ENCODE data around the gene SKA2. TPM values are rescaled to one million over a fixed set of nuclear protein-coding genes. Genes with fewer than 3 reads are reported as not detected.
"Not testable (repeated sequence)": the region's sequence is repeated elsewhere in the genome, so short reads cannot be mapped to it uniquely, and the experiment has no call there.

Gene SKA2
- total and polyA plus RNA-seq, 2 donors (not counting 1 experiment from before 2014, with no cell fraction given), result 2.9 to 10.3 TPM

DNA sequence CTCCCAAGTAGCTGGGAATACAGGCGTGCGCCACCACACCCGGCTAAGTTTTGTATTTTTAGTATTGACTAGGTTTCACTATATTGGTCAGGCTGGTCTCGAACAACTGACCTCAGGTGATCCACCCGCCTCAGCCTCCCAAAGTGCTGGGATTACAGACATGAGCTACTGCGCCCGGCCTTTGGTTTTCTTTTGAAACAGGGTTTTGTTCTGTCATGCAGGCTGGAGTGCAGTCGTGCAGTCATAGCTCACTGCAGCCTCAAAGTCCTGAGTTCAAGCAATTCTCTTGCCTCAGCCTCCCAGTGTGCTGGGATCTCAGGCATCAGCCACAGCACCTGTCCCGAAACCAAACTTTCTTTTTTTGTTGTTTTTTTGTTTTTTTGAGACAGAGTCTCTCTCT is 25.6 kb upstream of the SKA2 start:
- no peak overlapping the region for H3K4me3 ChIP-seq (ENCODE audit: control extremely low read depth in 1 of 5, extremely low read depth in 1 of 5, insufficient read depth in 1 of 5, low read depth in 2 of 5, low read length in 4 of 5)
- H4K20me1 ChIP-seq (ENCODE audit: control insufficient read depth, insufficient read depth, low read length, poor library complexity, severe bottlenecking), result no peaks in the 10 kb centered on the region
- H2AFZ ChIP-seq (ENCODE audit: insufficient read depth, low read depth, low read length, poor library complexity, severe bottlenecking), result no peak overlapping the region
- no peak overlapping the region for H3K9ac ChIP-seq (ENCODE audit: low read length)
- Mint-ChIP-seq H3K4me3 (no peak overlapping the region), H3K27me3 (no peaks in the 10 kb centered on the region), H3K9me3 (ENCODE audit: insufficient read depth) (no peaks in the 10 kb centered on the region), H3K27ac (no peak overlapping the region), H3K4me1 (peaks cover 8% of the 10 kb centered on the region)
- no peaks in the 10 kb centered on the region for H3K9me3 ChIP-seq (ENCODE audit: control extremely low read depth in 1 of 3, control insufficient read depth in 2 of 3, insufficient read depth in 1 of 3, low read length in 2 of 3)
- no peak overlapping the region for H3K27ac ChIP-seq (ENCODE audit: low read length in 2 of 2)
- peaks cover 0 to 6% of the 10 kb centered on the region in 2 donors for H3K4me1 ChIP-seq (ENCODE audit: control insufficient read depth in 2 of 2, insufficient read depth in 2 of 2, low read length in 2 of 2)
- intact Hi-C loops (cut with micrococcal nuclease), result no loop called here
- CTCF ChIA-PET, result no interaction called here
- H3K36me3 ChIP-seq (replicated peaks in 1 of 2; ENCODE audit: control extremely low read depth in 1 of 2, control insufficient read depth in 1 of 2, extremely low read depth in 1 of 2, insufficient read depth in 2 of 2, low read length in 1 of 2), result no peaks in the 10 kb centered on the region
- 96% methylated on average over 8 of the region's 9 CpGs for WGBS (ENCODE audit: insufficient coverage)
- no peak for DNase-seq
- no peak for ATAC-seq (ENCODE audit: low read depth)
- no peak for TF ChIP-seq EZH2 (IDR thresholded peaks at IDR 0.05; ENCODE audit: borderline replicate concordance, insufficient read depth, low read depth, low read length, poor library complexity, severe bottlenecking)
- no peak for TF ChIP-seq CTCF (IDR thresholded peaks at IDR 0.05)
- no peaks in the 10 kb centered on the region for H3K27me3 ChIP-seq (replicated peaks in 1 of 4; ENCODE audit: control extremely low read depth in 1 of 4, control insufficient read depth in 3 of 4, insufficient read depth in 4 of 4, low read length in 3 of 4)
- POLR2A ChIA-PET, result no interaction called here
- H3K4me2 ChIP-seq (replicated peaks; ENCODE audit: low read depth, low read length, poor library complexity, severe bottlenecking), result no peak overlapping the region
- peaks cover 3% of the 10 kb centered on the region for H3K79me2 ChIP-seq (ENCODE audit: control insufficient read depth, insufficient read depth, low read length)

GRCh38 chr17:59179601-59180000 is 24.6 kb upstream of the SKA2 start:
- H3K4me3 Mint-ChIP-seq; H3K27me3 ChIP-seq (replicated peaks in 1 of 4; ENCODE audit: control extremely low read depth in 1 of 4, control insufficient read depth in 3 of 4, insufficient read depth in 4 of 4, low read length in 3 of 4); H3K9ac ChIP-seq (ENCODE audit: low read length); H3K4me1 ChIP-seq (ENCODE audit: control insufficient read depth in 2 of 2, insufficient read depth in 2 of 2, low read length in 2 of 2); DNase-seq; POLR2A ChIA-PET; H3K4me2 ChIP-seq (replicated peaks; ENCODE audit: low read depth, low read length, poor library complexity, severe bottlenecking); H3K27ac ChIP-seq (ENCODE audit: low read length in 2 of 2); H3K9me3 Mint-ChIP-seq (ENCODE audit: insufficient read depth); H3K9me3 ChIP-seq (ENCODE audit: control extremely low read depth in 1 of 3, control insufficient read depth in 2 of 3, insufficient read depth in 1 of 3, low read length in 2 of 3); H3K4me1 Mint-ChIP-seq; H3K79me2 ChIP-seq (ENCODE audit: control insufficient read depth, insufficient read depth, low read length); H4K20me1 ChIP-seq (ENCODE audit: control insufficient read depth, insufficient read depth, low read length, poor library complexity, severe bottlenecking); H2AFZ ChIP-seq (ENCODE audit: insufficient read depth, low read depth, low read length, poor library complexity, severe bottlenecking); ATAC-seq (ENCODE audit: low read depth); H3K27ac Mint-ChIP-seq; CTCF ChIA-PET; H3K36me3 ChIP-seq (replicated peaks in 1 of 2; ENCODE audit: control extremely low read depth in 1 of 2, control insufficient read depth in 1 of 2, extremely low read depth in 1 of 2, insufficient read depth in 2 of 2, low read length in 1 of 2); intact Hi-C loops (cut with micrococcal nuclease); H3K4me3 ChIP-seq (ENCODE audit: control extremely low read depth in 1 of 5, extremely low read depth in 1 of 5, insufficient read depth in 1 of 5, low read depth in 2 of 5, low read length in 4 of 5); H3K27me3 Mint-ChIP-seq: not testable (repeated sequence)
- WGBS (ENCODE audit: insufficient coverage), result 98% methylated on average over 11 of the region's 11 CpGs
